Measurements from ENCODE around the gene SOX8. TPM values are rescaled to one million over a fixed set of nuclear protein-coding genes. Genes with fewer than 3 reads are reported as not detected.
A peak's percentile ranks its signal among the peaks of the same experiment; 100 is the strongest.

SOX8 gene
- total RNA-seq, 5 donors from 2014 or later (not counting 1 experiment from before 2014, with no cell fraction given) = 4.7 to 5.9 (median 5.1) TPM

- Mint-ChIP-seq H3K27me3 (peaks cover 0 to 3% of the 10 kb centered on the region in 2 donors), H3K4me1 (peaks cover 12 to 20% (median 15%) of the 10 kb centered on the region in 3 donors), H3K4me3 (no peak overlapping the region), H3K36me3 (no peaks in the 10 kb centered on the region), H3K9me3 (no peaks in the 10 kb centered on the region), H3K27ac (peak overlapping the region in 1 of 2 donors; percentile 17)
- no peaks in the 10 kb centered on the region for H3K9me3 ChIP-seq
- peaks cover 0 to 35% of the 10 kb centered on the region in 2 experiments for H3K27me3 ChIP-seq (replicated peaks in 1 of 2; ENCODE audit: control insufficient read depth in 2 of 2, extremely low read depth in 1 of 2, insufficient read depth in 2 of 2, low read length in 1 of 2)
- peaks cover 6 to 27% of the 10 kb centered on the region in 2 experiments for H3K4me1 ChIP-seq (ENCODE audit: control insufficient read depth in 1 of 2, extremely low read depth in 1 of 2, insufficient read depth in 2 of 2, low read length in 2 of 2)
- ATAC-seq (replicated peaks in 1 of 4) = no peak
- H3K27ac ChIP-seq (ENCODE audit: low read length) = no peak overlapping the region
- H3K4me3 ChIP-seq (ENCODE audit: control insufficient read depth in 1 of 2, extremely low read depth in 1 of 2, low read length in 1 of 2) = no peak overlapping the region
- ChIA-PET CTCF (no interaction called here), POLR2A (no interaction called here)
- H3K36me3 ChIP-seq (ENCODE audit: control insufficient read depth in 2 of 2, extremely low read depth in 1 of 2, insufficient read depth in 1 of 2, low read length in 1 of 2) = no peaks in the 10 kb centered on the region
- WGBS (ENCODE audit: insufficient coverage) = 100% methylated on average over 2 of the region's 9 CpGs
- DNase-seq = no peak
These were observed 3.2 kb upstream of the SOX8 start for GRCh38 chr16:978403-978802.

DNA sequence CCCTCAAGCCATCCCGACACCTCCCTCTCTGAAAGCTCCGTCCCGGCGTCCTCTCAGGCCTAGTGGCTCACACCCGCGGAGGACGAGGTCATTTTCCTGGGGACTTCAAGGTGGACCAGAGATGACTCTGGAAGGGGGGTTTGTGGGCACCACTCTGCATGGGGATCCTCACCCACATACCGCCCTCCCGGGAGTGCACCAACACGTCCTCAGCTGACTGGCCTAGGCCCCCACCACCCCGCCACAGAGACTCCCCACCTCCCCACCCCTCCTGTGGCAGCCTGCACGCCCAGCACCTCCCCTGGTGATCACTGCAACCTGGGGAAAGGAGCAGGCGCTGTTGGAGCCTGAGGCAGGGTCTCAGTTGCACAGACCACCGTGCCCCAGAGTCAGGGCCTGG, 2.4 kb upstream of the SOX8 start:
- ATAC-seq (replicated peaks in 1 of 4) (no peak), DNase-seq (peak in 1 of 35 experiments; percentile 9)
- Histone ChIP-seq H3K27ac (ENCODE audit: low read length) (no peak overlapping the region), H3K4me3 (ENCODE audit: control insufficient read depth in 1 of 2, extremely low read depth in 1 of 2, low read length in 1 of 2) (no peak overlapping the region), H3K4me1 (ENCODE audit: control insufficient read depth in 1 of 2, extremely low read depth in 1 of 2, insufficient read depth in 2 of 2, low read length in 2 of 2) (peaks cover 6 to 27% of the 10 kb centered on the region in 2 experiments), H3K36me3 (ENCODE audit: control insufficient read depth in 2 of 2, extremely low read depth in 1 of 2, insufficient read depth in 1 of 2, low read length in 1 of 2) (no peaks in the 10 kb centered on the region), H3K27me3 (replicated peaks in 1 of 2; ENCODE audit: control insufficient read depth in 2 of 2, extremely low read depth in 1 of 2, insufficient read depth in 2 of 2, low read length in 1 of 2) (peaks cover 0 to 35% of the 10 kb centered on the region in 2 experiments), H3K9me3 (no peaks in the 10 kb centered on the region)
- H3K27ac Mint-ChIP-seq = peak overlapping the region in 1 of 2 donors; percentile 61
- CTCF ChIA-PET = no interaction called here
- WGBS (ENCODE audit: insufficient coverage) = 83% methylated on average over 6 of the region's 14 CpGs
- H3K4me1 Mint-ChIP-seq = peaks cover 12 to 20% (median 15%) of the 10 kb centered on the region in 3 donors
- POLR2A ChIA-PET = no interaction called here
- peak overlapping the region in 1 of 3 donors; percentile 58 for H3K4me3 Mint-ChIP-seq
- H3K27me3 Mint-ChIP-seq = peaks cover 0 to 3% of the 10 kb centered on the region in 2 donors
- no peaks in the 10 kb centered on the region for H3K9me3 Mint-ChIP-seq
- H3K36me3 Mint-ChIP-seq = no peaks in the 10 kb centered on the region

DNA sequence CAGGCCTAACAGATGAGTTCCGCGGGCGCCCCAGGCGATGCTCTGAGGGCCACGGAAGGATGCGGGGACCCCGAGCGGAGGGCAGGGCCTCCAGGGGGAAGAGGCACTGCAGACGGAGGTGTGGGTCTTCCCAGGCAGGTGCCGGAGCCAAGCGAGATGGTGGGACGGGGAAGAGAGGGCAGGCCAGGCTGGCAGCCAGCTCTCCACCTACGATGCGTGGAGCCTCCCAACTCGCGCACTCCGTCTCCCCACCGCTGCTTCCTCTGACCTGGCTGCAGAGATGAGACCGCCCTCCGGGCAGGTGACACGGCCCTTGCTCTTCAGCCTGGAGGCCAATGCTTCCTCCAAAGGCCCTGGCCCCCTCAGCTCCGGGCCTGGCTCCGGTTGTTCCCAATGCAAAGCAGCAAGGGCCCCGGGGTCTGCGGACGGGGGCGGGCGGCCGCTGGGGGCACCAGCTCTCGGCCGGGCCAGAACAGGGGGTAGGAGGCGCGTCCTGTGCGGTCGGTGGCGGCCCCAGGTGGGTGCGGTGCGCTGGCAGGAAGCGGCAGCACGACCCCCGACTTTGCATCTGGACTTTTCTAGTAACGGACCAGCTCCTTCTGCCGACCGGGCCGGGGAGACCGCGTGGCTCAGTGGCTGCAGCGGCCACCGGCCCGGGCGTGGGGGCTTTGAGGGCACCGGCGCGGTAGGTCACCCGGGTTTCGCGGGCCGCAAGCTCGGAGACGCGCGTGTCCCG, 1.5 kb upstream of the SOX8 start:
- no peak overlapping the region for H3K27ac Mint-ChIP-seq
- no peak overlapping the region for H3K27ac ChIP-seq (ENCODE audit: low read length)
- CTCF ChIA-PET = no interaction called here

DNA sequence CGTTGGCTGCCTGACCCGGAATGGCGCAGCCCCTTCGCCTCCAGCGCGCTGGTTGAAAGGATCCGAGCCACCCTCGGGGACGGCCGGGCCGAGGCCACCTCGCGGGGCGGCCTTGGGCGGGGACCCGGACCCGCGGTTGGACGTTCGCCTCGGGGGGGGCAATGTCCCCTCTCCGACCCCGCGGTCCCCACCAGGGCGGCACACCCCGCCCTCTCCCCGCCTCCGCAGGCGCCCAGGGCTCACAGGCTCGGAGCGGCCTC, 1.0 kb upstream of the SOX8 start:
- Histone ChIP-seq H3K27me3 (replicated peaks in 1 of 2; ENCODE audit: control insufficient read depth in 2 of 2, extremely low read depth in 1 of 2, insufficient read depth in 2 of 2, low read length in 1 of 2) (peaks cover 0 to 35% of the 10 kb centered on the region in 2 experiments), H3K36me3 (ENCODE audit: control insufficient read depth in 2 of 2, extremely low read depth in 1 of 2, insufficient read depth in 1 of 2, low read length in 1 of 2) (no peaks in the 10 kb centered on the region), H3K27ac (ENCODE audit: low read length) (no peak overlapping the region), H3K9me3 (no peaks in the 10 kb centered on the region), H3K4me3 (ENCODE audit: control insufficient read depth in 1 of 2, extremely low read depth in 1 of 2, low read length in 1 of 2) (peak overlapping the region in 1 of 2 donors; percentile 62), H3K4me1 (ENCODE audit: control insufficient read depth in 1 of 2, extremely low read depth in 1 of 2, insufficient read depth in 2 of 2, low read length in 2 of 2) (peaks cover 6 to 27% of the 10 kb centered on the region in 2 experiments)
- no peak overlapping the region for H3K4me3 Mint-ChIP-seq
- peaks cover 0 to 3% of the 10 kb centered on the region in 2 donors for H3K27me3 Mint-ChIP-seq
- peaks cover 12 to 20% (median 15%) of the 10 kb centered on the region in 3 donors for H3K4me1 Mint-ChIP-seq
- WGBS (ENCODE audit: insufficient coverage) = 2% methylated on average over 31 of the region's 31 CpGs
- POLR2A ChIA-PET = no interaction called here
- DNase-seq (peak in 1 of 35 experiments; percentile 14), ATAC-seq (replicated peaks in 1 of 4) (peak in 3 of 4 experiments; percentile 5 to 13 (median 6))
- CTCF ChIA-PET = interaction anchor here in 1 of 2 donors (0.6 kb wide), 1 partner anchor 11 kb away, joined by 3 read pairs; no protein-coding TSS in a partner anchor
- H3K9me3 Mint-ChIP-seq = no peaks in the 10 kb centered on the region
- no peak overlapping the region for H3K27ac Mint-ChIP-seq
- no peaks in the 10 kb centered on the region for H3K36me3 Mint-ChIP-seq

More for the DNA sequence above, 1.5 kb upstream of the SOX8 start:
- Histone ChIP-seq H3K4me3 (ENCODE audit: control insufficient read depth in 1 of 2, extremely low read depth in 1 of 2, low read length in 1 of 2) (peak overlapping the region in 1 of 2 donors; percentile 62), H3K4me1 (ENCODE audit: control insufficient read depth in 1 of 2, extremely low read depth in 1 of 2, insufficient read depth in 2 of 2, low read length in 2 of 2) (peaks cover 6 to 27% of the 10 kb centered on the region in 2 experiments), H3K36me3 (ENCODE audit: control insufficient read depth in 2 of 2, extremely low read depth in 1 of 2, insufficient read depth in 1 of 2, low read length in 1 of 2) (no peaks in the 10 kb centered on the region), H3K27me3 (replicated peaks in 1 of 2; ENCODE audit: control insufficient read depth in 2 of 2, extremely low read depth in 1 of 2, insufficient read depth in 2 of 2, low read length in 1 of 2) (peaks cover 0 to 35% of the 10 kb centered on the region in 2 experiments), H3K9me3 (no peaks in the 10 kb centered on the region)
- Mint-ChIP-seq H3K27me3 (peaks cover 0 to 3% of the 10 kb centered on the region in 2 donors), H3K4me3 (peak overlapping the region; percentile 37 to 58 (median 39)), H3K9me3 (no peaks in the 10 kb centered on the region), H3K36me3 (no peaks in the 10 kb centered on the region), H3K4me1 (peaks cover 12 to 20% (median 15%) of the 10 kb centered on the region in 3 donors)
- peak in 1 of 35 experiments; percentile 8 for DNase-seq
- POLR2A ChIA-PET = no interaction called here
- no peak for ATAC-seq (replicated peaks in 1 of 4)
- 26% methylated on average over 63 of the region's 63 CpGs for WGBS (ENCODE audit: insufficient coverage)

DNA sequence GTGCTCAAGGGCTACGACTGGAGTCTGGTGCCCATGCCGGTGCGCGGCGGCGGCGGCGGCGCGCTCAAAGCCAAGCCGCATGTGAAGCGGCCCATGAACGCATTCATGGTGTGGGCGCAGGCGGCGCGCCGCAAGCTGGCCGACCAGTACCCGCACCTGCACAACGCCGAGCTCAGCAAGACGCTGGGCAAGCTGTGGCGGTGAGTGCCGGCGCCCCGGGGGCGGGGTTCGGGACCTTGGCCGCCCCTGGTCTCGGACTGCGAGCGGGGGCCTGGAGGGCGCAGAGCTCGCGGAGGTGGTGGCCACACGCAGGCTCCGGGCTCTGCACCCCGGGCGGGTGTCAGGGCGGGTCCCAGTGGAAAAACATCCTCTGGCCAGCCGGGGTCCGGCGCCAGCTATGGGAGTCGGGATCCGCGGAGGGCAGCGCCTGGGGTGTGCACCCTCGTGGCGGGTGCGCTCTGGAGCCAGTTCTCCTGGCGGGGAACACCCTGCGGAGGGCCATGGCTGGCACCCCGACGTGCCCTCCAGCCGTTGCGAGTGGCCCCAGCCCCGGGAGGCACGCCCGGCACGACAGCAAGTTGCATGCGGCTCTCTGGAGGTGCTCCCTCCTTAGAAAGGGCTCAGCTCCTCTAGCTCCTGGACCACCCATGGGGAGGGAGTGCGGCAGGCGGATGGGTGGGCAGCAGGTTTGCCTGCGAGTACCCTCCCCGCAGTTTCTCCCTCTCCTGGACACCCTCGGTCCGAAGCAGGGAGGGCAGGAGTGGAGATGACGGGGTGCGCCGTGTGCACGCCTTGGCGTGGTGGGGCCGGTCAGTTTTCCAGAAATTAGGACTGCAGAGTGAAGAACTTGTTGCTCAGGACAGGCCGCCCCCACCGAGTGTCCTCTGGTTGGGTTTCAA, 824 bp downstream of the SOX8 start:
- ChIA-PET CTCF (interaction anchor here in 1 of 2 donors (1.6 kb wide), 1 partner anchor 9 kb away, joined by 3 read pairs; no protein-coding TSS in a partner anchor), POLR2A (no interaction called here)
- Histone ChIP-seq H3K4me1 (ENCODE audit: control insufficient read depth in 1 of 2, extremely low read depth in 1 of 2, insufficient read depth in 2 of 2, low read length in 2 of 2) (peaks cover 3 to 18% of the 10 kb centered on the region in 2 experiments), H3K27me3 (replicated peaks in 1 of 2; ENCODE audit: control insufficient read depth in 2 of 2, extremely low read depth in 1 of 2, insufficient read depth in 2 of 2, low read length in 1 of 2) (peaks cover 0 to 30% of the 10 kb centered on the region in 2 experiments), H3K9me3 (no peaks in the 10 kb centered on the region), H3K4me3 (ENCODE audit: control insufficient read depth in 1 of 2, extremely low read depth in 1 of 2, low read length in 1 of 2) (peak overlapping the region; percentile 17 to 44), H3K36me3 (ENCODE audit: control insufficient read depth in 2 of 2, extremely low read depth in 1 of 2, insufficient read depth in 1 of 2, low read length in 1 of 2) (no peaks in the 10 kb centered on the region), H3K27ac (ENCODE audit: low read length) (no peak overlapping the region)
- Mint-ChIP-seq H3K27ac (no peak overlapping the region), H3K36me3 (no peaks in the 10 kb centered on the region), H3K9me3 (no peaks in the 10 kb centered on the region), H3K4me3 (peak overlapping the region; percentile 57 to 70 (median 62)), H3K27me3 (peaks cover 0 to 3% of the 10 kb centered on the region in 2 donors), H3K4me1 (peaks cover 6 to 11% (median 9%) of the 10 kb centered on the region in 3 donors)
- WGBS (ENCODE audit: insufficient coverage) = 18% methylated on average over 67 of the region's 76 CpGs
- DNase-seq (peak in 4 of 35 experiments; percentile 27 to 51 (median 37)), ATAC-seq (replicated peaks in 1 of 4) (peak; percentile 32 to 45 (median 42))

Measured in T-cell (primary cell).